Heart left ventricle (tissue), 16 donors: ENCODE results near the gene CDHR3. TPM values are rescaled to one million over a fixed set of nuclear protein-coding genes. Genes with fewer than 3 reads are reported as not detected.

Experiments used
- ATAC-seq, 4 donors: fragments of 200-7000 bp; cut with Tn5 transposase; one replicate each; pipeline ENCODE4 v1.9.1; 2020 to 2022; ENCODE audit warnings: moderate library complexity in 4 of 4, mild to moderate bottlenecking in 3 of 4, moderate number of reproducible peaks in 1 of 4
- DNase-seq, 5 donors: peaks; one replicate each; pipeline ENCODE4 v3.0.0-alpha.2; 2020
- H3K27ac ChIP-seq, 12 donors: fragments of 200-600 bp; sonication (generic) in 4 of 12; one replicate each; pipeline versions ENCODE4 v1.5.0 to v1.8.0; 2016 to 2022; ENCODE audit warnings: mild to moderate bottlenecking in 2 of 12
- H3K27me3 ChIP-seq, 9 donors: fragments of 200-600 bp; sonication (generic) in 2 of 9; one replicate each; pipeline versions ENCODE4 v1.5.1 to v1.8.0; 2016 to 2022; ENCODE audit warnings: mild to moderate bottlenecking in 3 of 9
- H3K36me3 ChIP-seq, 9 donors: fragments of 200-600 bp; sonication (generic) in 2 of 9; one replicate each; pipeline versions ENCODE4 v1.5.0 to v1.8.0; 2018 to 2022; ENCODE audit warnings: mild to moderate bottlenecking in 2 of 9
- H3K4me1 ChIP-seq, 12 donors: fragments of 200-600 bp; sonication (generic) in 4 of 12; one replicate each; pipeline versions ENCODE4 v1.5.0 to v1.8.0; 2016 to 2022; ENCODE audit warnings: mild to moderate bottlenecking in 3 of 12
- H3K4me3 ChIP-seq, 12 donors: fragments of 200-600 bp; sonication (generic) in 4 of 12; one replicate each; pipeline versions ENCODE4 v1.5.0 to v1.8.0; 2017 to 2022; ENCODE audit warnings: mild to moderate bottlenecking in 9 of 12, moderate library complexity in 4 of 12
- H3K9me3 ChIP-seq, 12 donors: fragments of 200-600 bp; sonication (generic) in 4 of 12; one replicate each; pipeline versions ENCODE4 v1.5.0 to v1.8.0; 2016 to 2022; ENCODE audit warnings: mild to moderate bottlenecking in 1 of 12
- CTCF ChIP-seq, 12 donors: fragments of 200-600 bp; sonication (generic) in 4 of 12; IDR thresholded peaks; one replicate each; pipeline versions ENCODE4 v1.5.0 to v1.8.0; 2018 to 2022; ENCODE audit warnings: antibody characterized with exemption in 12 of 12, mild to moderate bottlenecking in 5 of 12
- POLR2A ChIP-seq, 2 donors: fragments of 450-650 bp; IDR thresholded peaks; one replicate each; pipeline ENCODE4 v1.6.1; 2017; ENCODE audit warnings: antibody characterized with exemption in 2 of 2, mild to moderate bottlenecking in 2 of 2, moderate library complexity in 2 of 2
- WGBS, 4 donors: extraction: QIAGEN DNeasy Blood & Tissue Kit in 2 of 4; methylation state at CpG; one replicate each; pipeline versions ENCODE4 v1.1.5 to v1.1.7; 2013 to 2018; 5-methylcytosine and 5-hydroxymethylcytosine counted together
- intact Hi-C, 10 donors: fragments of 100-400 bp; cut with DNase I; formaldehyde crosslinking; loops; one replicate each; pipeline versions ENCODE4 v1.11.1 to v1.14.2; 2022
- polyA plus RNA-seq, 2 donors: library from polyadenylated mRNA; stranded (reverse); fragments of 200-250 nt; gene quantifications; one replicate each; pipeline ENCODE4 v1.2.3, GENCODE V29; 2013
- total RNA-seq, 9 donors: library from RNA; depleted of rRNA in 2 of 9; stranded (reverse); fragments of >200 nt in 2 of 9; fragmentation: NEBNext Ultra II Directional in 3 of 9; extraction: Animal tissue kit (Norgen Biotek cat#: 25700) in 3 of 9; gene quantifications; one replicate each; pipeline versions ENCODE4 v1.1.0 to v1.2.4, GENCODE V29; 2016 to 2023
- donor health status: ischemic (EF 13 %, LVEDD 7.1; RV severe dilation, severe dysfunction).
- donor health status: healthy with polysubstance abuse.
- donor health status: DM: no; HTN: yes; CAD: no.
- donor health status: DM: no; HTN: no; CAD: no.
- donor health status: ischemic (EF 25% LVEDD 6.9; RV normal size, moderate dysfunction).
- donor health status: ischemic (EF 25% LVEDD 5.7; RV mildly dilated, moderate dysfunction).
- donor health status: healthy.
- donor health status: DM: yes; HTN: yes; CAD: no.
- donor health status: ischemic (EF 35%, LVEDD 5.7; RV mildly dilated, moderate dysfunction).
- donor health status: nonischemic (EF 11% LVEDD 7.7; RV severe dilation, severe dysfunction).
- donor health status: DM: yes; HTN: yes; CAD: no.
- donor health status: PGD.
- donor health status: ischemic (EF 29% LVEDD 5.4; RV normal size, mild dysfunction).
- donor health status: nonischemic (EF 23%, LVEDD 6.1; RV moderate dilation, normal function).

Gene CDHR3
- total and polyA plus RNA-seq, 11 donors: 0.60 to 6.1 (median 1.4) TPM

GRCh38 chr7:106070567-106071254 lies 107.6 kb downstream of the CDHR3 start:
- Histone ChIP-seq H3K36me3 (no peaks in the 10 kb centered on the region), H3K27ac (peak overlapping the region in 11 of 12 donors; percentile 63 to 87 (median 74)), H3K4me1 (peaks cover 0 to 70% (median 48%) of the 10 kb centered on the region in 12 donors), H3K27me3 (no peaks in the 10 kb centered on the region), H3K4me3 (no peak overlapping the region), H3K9me3 (no peaks in the 10 kb centered on the region)
- intact Hi-C loops: loop anchor here in 2 of 10 donors (5.0 kb wide), 1 partner anchor 42 kb away; the partner anchor contains the start of gene SYPL1 (in 2 of the 2)
- ATAC-seq (no peak), DNase-seq (no peak)
- no peak for TF ChIP-seq POLR2A (IDR thresholded peaks at IDR 0.05)
- no peak for TF ChIP-seq CTCF (IDR thresholded peaks at IDR 0.05)
- 78 to 92% (median 87%) methylated on average over 8 of the region's 8 CpGs for WGBS, 4 donors

DNA sequence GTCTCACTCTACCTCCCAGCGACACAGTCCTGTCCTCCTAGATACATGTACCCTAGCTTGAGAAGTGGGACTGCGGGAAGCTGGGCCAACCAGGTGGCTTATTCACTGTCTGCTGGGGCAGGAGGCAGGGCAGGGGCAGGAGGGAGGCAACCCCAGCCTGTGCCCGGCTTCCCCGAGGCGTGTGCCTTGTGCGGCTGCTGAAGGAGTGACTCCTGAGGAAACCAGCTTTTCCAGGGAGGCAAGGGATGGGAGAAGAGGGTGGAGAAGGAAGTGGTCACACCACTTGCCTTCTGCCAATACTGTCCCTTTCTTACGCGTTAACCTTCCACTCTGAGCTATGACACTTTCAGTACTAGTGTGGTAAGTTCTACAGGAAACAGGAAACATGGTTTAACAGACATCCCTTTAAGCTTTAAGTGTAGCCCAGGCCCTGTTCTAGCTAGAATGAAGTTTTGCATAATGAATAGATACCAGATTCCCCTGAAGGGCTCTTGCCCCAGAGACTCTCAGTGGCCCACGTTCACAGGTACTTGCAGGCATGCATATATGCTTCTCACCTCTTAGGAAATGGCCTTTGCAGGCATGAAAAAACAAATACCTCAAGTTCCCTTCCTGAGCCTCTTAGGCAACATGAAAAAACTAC lies 108.4 kb downstream of the CDHR3 start:
- peak overlapping the region; percentile 52 to 87 (median 72) for H3K27ac ChIP-seq
- no peaks in the 10 kb centered on the region for H3K27me3 ChIP-seq
- no peak for DNase-seq
- 51 to 81% (median 60%) methylated on average over 9 of the region's 9 CpGs for WGBS, 4 donors
- peak overlapping the region in 1 of 12 donors; percentile 16 for H3K4me3 ChIP-seq
- H3K4me1 ChIP-seq: peaks cover 0 to 66% (median 40%) of the 10 kb centered on the region in 12 donors
- intact Hi-C loops: loop anchor here in 2 of 10 donors (5.0 kb wide), 1 partner anchor 41 kb away; the partner anchor contains the start of gene SYPL1 (in 2 of the 2)
- H3K9me3 ChIP-seq: no peaks in the 10 kb centered on the region
- H3K36me3 ChIP-seq: no peaks in the 10 kb centered on the region
- TF ChIP-seq POLR2A (IDR thresholded peaks at IDR 0.05) (no peak), CTCF (IDR thresholded peaks at IDR 0.05) (no peak)
- ATAC-seq: peak; percentile 32 to 73 (median 60)

DNA sequence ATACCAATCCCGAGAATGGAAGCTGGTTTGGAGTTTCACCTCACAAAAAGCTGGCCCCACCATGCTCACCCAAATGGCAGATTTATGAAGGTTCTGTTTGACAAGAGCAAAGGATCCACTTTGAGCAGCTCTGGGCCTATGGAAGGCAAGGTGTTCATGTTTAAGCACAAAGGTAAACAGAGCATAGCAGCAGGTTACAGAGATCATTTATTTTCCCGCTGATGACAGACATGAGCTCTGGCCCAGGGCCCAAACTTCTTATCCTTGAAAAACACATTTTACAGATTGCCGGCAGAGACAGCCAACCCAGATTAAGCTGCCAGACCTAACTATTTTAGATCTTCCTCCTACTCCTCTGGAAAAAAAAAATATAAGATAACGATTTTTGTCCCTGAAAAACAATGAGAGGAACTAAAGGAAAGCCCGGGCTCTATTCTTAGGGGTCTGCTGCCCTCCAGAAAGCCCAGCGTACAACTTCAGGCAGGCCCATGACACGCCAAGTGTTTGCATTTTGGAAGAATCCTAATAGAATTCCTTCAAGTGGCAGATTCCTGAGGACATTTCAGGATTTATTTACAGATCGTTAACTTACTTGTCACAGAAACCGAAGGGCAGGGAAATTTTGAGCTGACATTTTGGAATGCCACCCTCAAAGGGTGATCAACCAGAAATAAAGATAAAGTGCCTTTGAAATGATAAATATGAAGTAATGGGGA lies 109.1 kb downstream of the CDHR3 start:
- Histone ChIP-seq H3K27me3 (no peaks in the 10 kb centered on the region), H3K36me3 (no peaks in the 10 kb centered on the region), H3K4me1 (peaks cover 0 to 68% (median 40%) of the 10 kb centered on the region in 12 donors), H3K27ac (peak overlapping the region; percentile 27 to 87 (median 72)), H3K9me3 (no peaks in the 10 kb centered on the region), H3K4me3 (peak overlapping the region in 1 of 12 donors; percentile 16)
- TF ChIP-seq POLR2A (IDR thresholded peaks at IDR 0.05) (no peak), CTCF (IDR thresholded peaks at IDR 0.05) (no peak)
- intact Hi-C loops: loop anchor here in 2 of 10 donors (5.0 kb wide), 1 partner anchor 40 kb away; the partner anchor contains the start of gene SYPL1 (in 2 of the 2)
- 17 to 24% (median 19%) methylated on average over 9 of the region's 9 CpGs for WGBS, 4 donors
- ATAC-seq (peak in 2 of 4 donors; percentile 4 to 46), DNase-seq (peak in 3 of 5 donors; percentile 53 to 56 (median 54))
